NCI-H1092 (cell line): Measurements from ENCODE around the gene NEK6.

Experiments
- DNase-seq: peaks from one replicate; lab custom pipeline; 2025; lab: John Stamatoyannopoulos, UW

The NEK6 gene

DNA sequence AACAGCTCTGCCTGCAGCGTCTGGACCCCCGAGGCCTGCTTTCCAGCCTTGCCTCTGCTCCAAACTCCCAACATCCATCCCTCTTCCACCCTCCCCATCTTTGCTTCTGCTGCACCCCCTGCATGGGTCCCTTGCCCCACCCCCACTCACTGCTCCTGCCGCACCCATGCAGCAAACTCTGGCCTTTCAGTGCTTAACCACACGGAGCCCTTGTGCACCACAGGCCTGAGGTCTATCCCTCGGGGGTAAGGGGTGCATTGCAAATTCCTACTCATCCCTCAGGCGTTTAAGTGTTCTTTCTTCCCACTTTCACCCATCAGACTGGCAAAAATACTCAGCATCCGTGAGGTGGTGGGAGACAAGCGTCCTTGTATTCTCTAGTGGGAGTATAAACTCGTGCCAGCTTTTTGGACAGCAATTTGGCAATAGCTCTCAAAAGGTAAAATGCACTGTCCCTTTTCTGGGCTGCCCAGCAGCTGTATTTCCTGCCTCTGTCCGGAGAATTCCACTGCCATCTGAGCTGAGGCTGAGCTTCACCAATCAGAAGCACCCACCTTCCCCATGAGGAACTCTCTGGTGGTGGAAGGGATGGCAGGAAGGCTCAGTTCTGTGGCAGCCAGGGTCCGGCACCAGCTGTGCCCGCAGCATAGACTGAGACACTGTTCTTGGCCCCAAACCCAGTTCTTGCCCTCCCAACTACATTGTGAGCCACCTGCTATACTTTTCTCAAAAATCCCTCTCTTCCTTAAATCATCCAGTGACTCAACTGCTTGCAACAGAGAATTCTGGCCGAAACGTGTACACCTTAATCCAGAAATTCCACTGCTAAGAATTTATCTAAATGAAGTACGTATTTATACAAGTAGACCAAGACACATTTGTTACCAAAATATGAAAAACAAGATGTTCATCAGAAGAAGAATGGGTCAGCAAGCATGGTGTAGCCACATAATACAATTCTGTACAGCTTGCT is 142.5 kb downstream of the NEK6 start:
- no peak for DNase-seq
